HL-60 (cell line): Measurements from ENCODE around the gene ARRB1.

Experiments
- CTCF ChIP-seq: IDR thresholded peaks from one replicate; pipeline ENCODE4 v1.5.1; 2011; ENCODE audit warnings: low read length, control low read depth, inconsistent platforms; ENCODE audit not compliant: insufficient read depth
- POLR2AphosphoS5 ChIP-seq: IDR thresholded peaks from 2 replicates; pipeline ENCODE4 v1.6.1; 2012; ENCODE audit warnings: low read depth
- REST ChIP-seq: IDR thresholded peaks from 2 replicates; pipeline ENCODE4 v1.6.1; 2012; ENCODE audit warnings: low read depth; ENCODE audit not compliant: insufficient replicate concordance
- SPI1 ChIP-seq: IDR thresholded peaks from 2 replicates; pipeline ENCODE4 v1.6.1; 2012; ENCODE audit warnings: low read depth, mild to moderate bottlenecking, borderline replicate concordance

- TF ChIP-seq REST (no peak), CTCF (no peak), POLR2AphosphoS5 (no peak), SPI1 (no peak)
Measured at GRCh38 chr11:75272821-75273301, 78.6 kb downstream of the ARRB1 start.
